Caki2 (cell line): ENCODE measurements around the gene FTL. TPM values are rescaled to one million over a fixed set of nuclear protein-coding genes. Genes with fewer than 3 reads are reported as not detected.

Experiments used
- DNase-seq: peaks from one replicate; pipeline ENCODE4 v3.0.0-alpha.2; 2015; ENCODE audit warnings: low read depth
- in situ Hi-C: cut with HindIII; loops from 2 replicates; pipeline ENCODE4 v1.10.0; 2016; ENCODE audit warnings: low sequenced_read_pairs, low pct_unique_long_range_greater_than_20kb, mixed read lengths
- total RNA-seq: library from RNA; depleted of rRNA; stranded (reverse); fragments of >200 nt; shearing (Covaris generic); gene quantifications from 2 replicates; pipeline ENCODE4 v1.2.3, GENCODE V29; 2014; ENCODE audit warnings: low replicate concordance

FTL gene
- total RNA-seq, 1 experiment from 2014 or later: 14,762 TPM

- in situ Hi-C loops: no loop called here
- no peak for DNase-seq
Measured at GRCh38 chr19:48938256-48938655, 26.9 kb upstream of the FTL start.

- in situ Hi-C loops: no loop called here
- DNase-seq: no peak
Measured at GRCh38 chr19:48940902-48941301, 24.2 kb upstream of the FTL start.

- in situ Hi-C loops: no loop called here
Measured at GRCh38 chr19:48943081-48943480, 22.0 kb upstream of the FTL start.

GRCh38 chr19:48945415-48945814, 19.7 kb upstream of the FTL start:
- in situ Hi-C loops: no loop called here
- no peak for DNase-seq

More at GRCh38 chr19:48943081-48943480, 22.0 kb upstream of the FTL start:
- no peak for DNase-seq

GRCh38 chr19:48945817-48946216, 19.3 kb upstream of the FTL start:
- in situ Hi-C loops: no loop called here

DNA sequence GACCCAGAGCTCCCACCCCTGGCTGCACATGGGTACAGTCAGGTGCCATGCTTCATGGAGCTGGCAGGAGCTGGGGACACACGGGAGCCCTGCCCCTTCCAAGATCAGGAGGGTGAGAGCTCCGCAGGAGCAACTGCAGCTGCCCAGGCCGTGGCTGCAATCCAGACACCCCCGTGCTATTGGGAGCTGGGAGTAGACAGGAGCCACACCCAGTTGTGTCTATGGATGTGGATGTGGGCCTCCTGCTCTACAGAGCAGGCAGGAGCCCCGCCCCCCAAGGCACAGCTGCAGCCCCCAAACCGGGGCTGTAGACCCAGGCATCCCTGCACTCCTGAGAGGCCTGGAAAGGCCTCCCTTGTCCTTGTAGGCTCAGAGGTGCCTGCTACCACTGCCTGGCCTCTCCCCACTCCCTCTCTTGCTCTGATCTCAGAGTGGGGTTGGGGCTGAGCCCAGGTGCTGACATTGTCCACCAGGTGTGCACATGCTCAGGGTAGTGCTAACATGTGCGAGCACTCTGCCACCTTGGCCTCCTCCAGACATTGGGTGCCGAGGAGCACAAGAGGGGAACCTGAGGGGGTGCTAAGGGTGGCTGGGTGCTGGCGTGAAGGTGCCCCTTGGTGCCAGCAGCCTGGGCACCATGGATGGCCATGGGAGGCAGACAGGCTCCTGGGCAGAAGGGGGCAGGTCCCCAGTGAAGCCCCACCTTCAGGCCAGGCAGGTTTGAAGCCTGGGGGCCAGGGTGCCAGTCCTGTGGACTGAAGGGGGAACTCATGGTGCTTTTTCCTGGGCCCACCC, 18.4 kb upstream of the FTL start:
- DNase-seq: no peak
- in situ Hi-C loops: no loop called here

More at GRCh38 chr19:48945817-48946216, 19.3 kb upstream of the FTL start:
- no peak for DNase-seq

DNA sequence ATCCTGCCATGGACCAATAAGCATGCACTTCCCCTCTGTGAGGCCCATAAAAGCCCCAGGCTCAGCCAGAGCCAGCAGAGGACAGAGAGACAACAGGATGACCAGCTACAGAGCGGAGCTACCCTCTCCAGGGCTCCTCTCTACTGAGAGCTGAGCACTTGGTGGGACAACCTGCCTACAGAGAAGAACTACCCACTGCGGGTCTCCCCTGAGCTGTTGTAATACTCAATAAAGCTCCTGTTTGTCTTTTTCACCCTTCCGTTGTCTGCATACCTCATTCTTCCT, 17.9 kb upstream of the FTL start:
- in situ Hi-C loops: no loop called here

GRCh38 chr19:48950159-48950558, 14.9 kb upstream of the FTL start:
- in situ Hi-C loops: no loop called here
- no peak for DNase-seq

More for the DNA sequence above, 17.9 kb upstream of the FTL start:
- no peak for DNase-seq

GRCh38 chr19:48950830-48951519, 14.1 kb upstream of the FTL start:
- in situ Hi-C loops: no loop called here
- DNase-seq: peak; percentile 28

- no peak for DNase-seq
- in situ Hi-C loops: no loop called here
Measured at GRCh38 chr19:48953141-48953540, 12.0 kb upstream of the FTL start.

GRCh38 chr19:48953990-48954594, 11.0 kb upstream of the FTL start:
- in situ Hi-C loops: no loop called here

GRCh38 chr19:48954595-48955307, 10.4 kb upstream of the FTL start, which contains the start of gene BAX:
BAX (plus strand) TSS chr19:48954875; CDS start chr19:48954929, 54 bp downstream.
- in situ Hi-C loops: no loop called here

More at GRCh38 chr19:48953990-48954594, 11.0 kb upstream of the FTL start:
- no peak for DNase-seq

DNA sequence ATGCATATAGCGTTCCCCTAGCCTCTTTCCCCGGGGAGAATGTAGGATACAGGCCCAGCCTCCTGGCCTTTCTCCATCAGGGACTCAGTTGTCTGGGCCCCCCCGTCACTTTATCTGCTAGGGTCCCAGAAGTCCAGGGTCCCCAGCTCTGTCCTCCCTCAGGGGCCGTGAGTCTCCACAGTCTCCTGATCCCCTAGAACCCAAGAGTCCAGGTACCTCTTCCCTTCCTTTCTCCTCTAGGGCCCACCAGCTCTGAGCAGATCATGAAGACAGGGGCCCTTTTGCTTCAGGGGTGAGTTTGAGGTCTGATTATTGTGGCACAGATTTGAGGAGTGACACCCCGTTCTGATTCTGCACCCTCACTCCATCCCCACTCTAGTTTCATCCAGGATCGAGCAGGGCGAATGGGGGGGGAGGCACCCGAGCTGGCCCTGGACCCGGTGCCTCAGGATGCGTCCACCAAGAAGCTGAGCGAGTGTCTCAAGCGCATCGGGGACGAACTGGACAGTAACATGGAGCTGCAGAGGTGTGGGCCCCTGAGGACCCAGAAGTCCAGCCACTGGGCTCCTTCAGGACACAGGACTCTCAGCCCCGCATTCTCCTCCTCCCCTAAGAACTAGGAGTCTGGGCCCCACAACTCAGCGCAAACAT, 9.7 kb upstream of the FTL start:
- in situ Hi-C loops: no loop called here
- no peak for DNase-seq

More at GRCh38 chr19:48954595-48955307, 10.4 kb upstream of the FTL start, which contains the start of gene BAX:
- DNase-seq: peak; percentile 96

DNA sequence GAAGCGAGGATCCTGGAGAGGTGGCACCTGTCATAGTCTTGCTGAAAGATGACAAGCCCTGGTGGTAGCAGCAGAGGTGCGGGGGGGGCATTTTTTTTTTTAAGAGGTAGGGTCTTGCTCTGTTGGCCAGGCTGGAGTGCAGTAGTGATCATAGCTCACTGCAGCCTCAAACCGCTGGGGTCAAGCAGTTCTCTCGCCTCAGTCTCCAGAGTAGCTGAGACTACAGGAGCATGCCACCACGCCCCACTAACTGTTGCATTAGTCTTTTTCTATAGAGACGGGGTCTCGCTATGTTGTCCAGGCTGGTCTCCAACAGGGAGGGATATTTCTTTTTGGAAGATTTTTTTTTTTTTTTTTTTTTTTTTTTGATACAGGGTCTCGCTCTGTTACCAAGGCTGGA, 7.1 kb upstream of the FTL start:
- no peak for DNase-seq
- in situ Hi-C loops: no loop called here

- DNase-seq: no peak
- in situ Hi-C loops: no loop called here
Measured at GRCh38 chr19:48959341-48960239, 5.5 kb upstream of the FTL start.

- in situ Hi-C loops: no loop called here
Measured at GRCh38 chr19:48961051-48961649, 4.0 kb upstream of the FTL start.

DNA sequence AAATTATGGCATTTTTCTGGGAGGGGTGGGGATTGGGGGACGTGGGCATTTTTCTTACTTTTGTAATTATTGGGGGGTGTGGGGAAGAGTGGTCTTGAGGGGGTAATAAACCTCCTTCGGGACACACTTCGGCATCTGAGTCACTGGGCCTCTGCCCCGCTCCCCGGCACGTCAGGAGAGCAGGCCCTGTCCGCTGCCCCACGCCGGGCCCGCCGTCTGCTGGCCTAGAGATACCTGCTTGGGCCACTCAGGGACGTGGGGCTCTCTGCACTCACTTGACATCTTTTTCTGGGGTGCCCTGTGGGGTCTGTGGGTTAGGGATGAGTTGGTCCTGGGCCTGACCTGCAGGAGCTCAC, 3.5 kb upstream of the FTL start:
- no peak for DNase-seq
- in situ Hi-C loops: no loop called here

More at GRCh38 chr19:48961051-48961649, 4.0 kb upstream of the FTL start:
- DNase-seq: peak; percentile 63
